GM18499 (cell line): Measurements from ENCODE around the gene SUN1.
"Not testable (repeated sequence)": the region's sequence is repeated elsewhere in the genome, so short reads cannot be mapped to it uniquely, and the experiment has no call there.

Experiments used
- ATAC-seq: cut with Tn5 transposase; IDR thresholded peaks from one replicate; pipeline ENCODE4 v1.9.1; 2021; ENCODE audit warnings: moderate number of reproducible peaks; ENCODE audit not compliant: insufficient read depth, unreplicated experiment

Gene SUN1

DNA sequence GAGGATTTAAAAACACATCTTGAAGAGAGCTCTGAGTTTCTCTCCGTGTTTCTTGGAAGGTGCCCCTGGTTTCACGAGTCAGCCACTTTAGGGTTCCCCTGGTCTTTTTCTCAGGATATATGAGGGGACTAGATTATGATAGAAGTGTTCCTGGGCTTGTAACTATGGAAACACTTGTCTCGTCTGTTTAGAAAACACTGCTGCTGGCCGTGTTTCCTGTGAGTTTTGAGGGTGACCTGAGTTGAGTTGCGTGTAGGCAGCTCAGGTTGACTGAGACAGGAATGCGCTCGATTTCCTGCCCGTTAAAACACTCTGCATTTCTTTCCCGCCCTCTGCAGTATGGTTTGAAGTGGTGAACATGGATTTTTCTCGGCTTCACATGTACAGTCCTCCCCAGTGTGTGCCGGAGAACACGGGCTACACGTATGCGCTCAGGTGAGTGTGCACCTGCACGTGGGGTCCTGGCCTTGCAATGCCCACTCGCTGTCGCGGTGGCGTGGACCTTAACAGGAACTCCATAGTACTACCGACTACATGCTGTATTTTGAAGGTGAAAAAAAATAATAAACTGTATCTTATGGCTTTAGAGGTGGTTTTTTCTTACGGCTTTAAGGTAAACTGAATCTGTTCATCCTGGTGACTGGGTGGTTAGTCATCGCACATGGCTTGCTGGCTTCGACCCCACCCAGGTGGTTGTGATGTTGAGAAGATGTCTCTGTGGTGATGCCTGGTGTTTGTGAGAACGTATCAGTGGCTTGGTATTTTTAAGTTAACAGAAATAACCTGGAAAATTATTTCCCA lies at the start of gene SUN1:
Gene SUN1 (plus strand): TSS at position 310 of the 801 bp plus-strand sequence. CDS start 49 bp downstream, at position 359.
- no peak for ATAC-seq

- no peak for ATAC-seq
These were observed 49.4 kb upstream of the SUN1 start for GRCh38 chr7:782718-783449.

- ATAC-seq, result no peak
These were observed 48.5 kb upstream of the SUN1 start for GRCh38 chr7:783556-784490.

- ATAC-seq, result no peak
These were observed 47.3 kb upstream of the SUN1 start for GRCh38 chr7:784971-785370.

DNA sequence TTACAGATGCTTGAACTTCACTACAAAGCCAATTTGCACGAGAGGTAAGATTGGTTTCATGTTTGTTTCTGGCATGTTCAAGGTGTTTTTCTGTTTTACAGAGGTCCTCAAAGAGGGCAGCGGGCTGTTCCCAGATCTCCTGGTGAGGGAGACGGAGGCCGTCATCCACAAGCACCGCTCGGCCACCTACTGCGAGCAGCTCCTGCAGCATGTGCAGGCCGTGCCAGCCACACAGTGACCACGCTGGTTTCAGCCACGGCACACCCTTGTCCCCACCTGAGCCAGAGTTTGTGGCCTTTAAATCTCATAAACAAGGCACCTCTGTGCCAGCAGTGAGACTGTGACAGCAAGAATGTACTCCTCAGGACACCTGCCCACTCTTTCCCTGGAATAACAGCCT lies 46.9 kb upstream of the SUN1 start:
- no peak for ATAC-seq

DNA sequence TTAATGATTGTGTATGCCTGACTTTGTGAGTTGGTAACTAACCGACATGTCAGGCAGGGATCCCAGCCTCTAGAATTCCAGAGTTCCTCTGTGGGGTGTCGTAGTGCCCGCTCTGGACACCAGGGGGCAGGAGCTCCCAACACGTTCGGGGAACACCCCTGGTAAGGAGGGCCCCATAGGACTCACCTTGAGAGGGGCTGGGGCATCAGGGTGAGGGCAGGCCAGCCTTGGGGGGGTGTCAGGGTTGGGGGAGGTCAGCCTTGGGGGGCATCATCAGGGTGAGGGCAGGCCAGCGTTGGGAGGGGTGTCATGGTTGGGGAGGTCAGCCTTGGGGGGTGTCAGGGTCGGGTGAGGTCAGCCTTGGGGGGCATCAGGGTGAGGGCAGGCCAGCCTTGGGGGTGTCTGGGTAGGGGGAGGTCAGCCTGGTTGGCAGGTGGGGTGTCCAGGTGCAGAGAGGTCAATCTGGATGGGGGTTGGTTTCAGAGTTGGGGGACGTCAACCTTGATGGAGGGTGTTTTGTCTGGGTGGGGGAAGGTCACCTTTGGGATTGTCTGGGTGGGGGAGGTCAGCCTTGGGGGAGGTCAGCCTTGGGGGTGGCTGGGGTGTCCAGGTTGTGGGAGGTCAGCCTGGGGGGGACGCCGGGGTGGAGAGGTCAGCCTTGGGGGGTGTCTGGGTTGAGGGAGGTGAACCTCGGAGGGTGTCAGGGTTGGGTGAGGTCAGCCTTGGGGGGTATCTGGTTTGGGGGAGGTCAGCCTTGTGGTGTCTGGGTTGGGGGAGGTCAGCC lies 45.6 kb upstream of the SUN1 start:
- ATAC-seq, result no peak

GRCh38 chr7:787332-788240 lies 44.7 kb upstream of the SUN1 start:
- no peak for ATAC-seq

- ATAC-seq, result no peak
These were observed 40.8 kb upstream of the SUN1 start for GRCh38 chr7:791519-791918.

GRCh38 chr7:794207-794606 lies 38.1 kb upstream of the SUN1 start:
- ATAC-seq, result no peak

DNA sequence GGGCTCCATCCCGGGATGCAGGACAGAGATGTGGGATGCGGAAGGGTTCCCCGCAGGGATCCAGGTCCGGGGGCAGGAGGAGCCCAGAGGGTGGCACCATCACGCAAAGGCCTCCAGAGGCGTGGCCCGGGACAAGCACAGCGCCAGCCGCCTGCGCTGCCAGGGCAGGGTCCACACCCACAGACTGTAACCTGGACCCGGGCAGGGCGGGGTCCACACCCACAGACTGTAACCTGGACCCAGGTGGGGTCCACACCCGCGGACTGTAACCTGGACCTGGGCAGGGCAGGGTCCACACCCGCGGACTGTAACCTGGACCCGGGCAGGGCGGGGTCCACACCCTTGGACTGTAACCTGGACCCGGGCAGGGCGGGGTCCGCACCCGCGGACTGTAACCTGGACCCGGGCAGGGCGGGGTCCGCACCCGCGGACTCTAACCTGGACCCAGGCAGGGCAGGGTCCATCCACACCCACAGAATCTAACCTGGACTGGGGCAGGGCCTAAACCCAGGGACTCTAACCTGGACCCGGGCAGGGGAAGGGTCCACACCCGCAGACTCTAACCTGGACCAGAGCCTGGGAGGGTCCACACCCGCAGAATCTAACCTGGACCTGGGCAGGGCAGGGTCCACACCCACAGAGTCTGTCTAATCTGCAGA lies 37.5 kb upstream of the SUN1 start:
- ATAC-seq, result no peak

- not testable (repeated sequence) for ATAC-seq
These were observed 35.7 kb upstream of the SUN1 start for GRCh38 chr7:796434-797169.

GRCh38 chr7:798921-799470 lies 33.3 kb upstream of the SUN1 start:
- no peak for ATAC-seq

DNA sequence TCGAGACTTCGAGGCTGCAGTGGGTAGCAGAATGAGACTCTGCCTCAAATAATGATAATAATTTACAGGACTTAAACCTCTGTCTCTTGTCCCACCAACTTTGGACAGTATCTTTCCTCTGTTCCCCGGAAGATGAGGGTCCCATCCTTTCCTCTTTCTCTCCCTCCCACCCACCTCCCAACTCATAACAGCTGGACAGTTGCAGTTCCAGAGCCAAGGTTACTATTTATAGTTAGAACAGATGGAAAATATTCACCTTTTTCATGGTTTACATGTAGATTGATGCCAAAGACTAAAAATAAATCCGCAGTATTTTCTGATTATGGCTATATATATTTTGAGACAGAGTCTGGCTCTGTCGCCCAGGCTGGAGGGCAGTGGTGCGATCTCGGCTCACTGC lies 31.6 kb upstream of the SUN1 start:
- no peak for ATAC-seq

- ATAC-seq, result not testable (repeated sequence)
These were observed 30.9 kb upstream of the SUN1 start for GRCh38 chr7:801351-801750.

DNA sequence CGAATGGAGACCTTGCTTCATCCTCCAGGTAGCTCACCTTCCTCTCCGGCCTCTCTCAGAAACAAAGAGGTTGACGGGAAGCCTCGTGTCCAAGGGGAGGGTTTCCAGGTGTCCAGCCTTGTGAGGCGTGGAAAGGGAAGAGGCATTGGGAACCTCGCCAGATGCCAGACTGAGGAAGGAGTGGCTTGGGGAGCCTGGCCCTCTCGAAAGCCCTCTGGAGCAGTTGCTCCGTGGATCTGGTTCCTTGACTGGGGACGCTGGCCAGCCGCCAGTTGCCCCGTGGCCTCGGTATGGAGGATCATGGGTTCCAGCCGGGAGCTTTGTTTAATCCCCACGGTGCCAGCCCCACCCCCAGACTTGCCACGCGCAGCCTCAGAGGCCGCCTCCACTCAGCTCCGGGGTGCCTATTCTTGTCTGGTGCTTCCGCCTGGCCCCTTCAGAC lies 30.3 kb upstream of the SUN1 start:
- ATAC-seq, result no peak

DNA sequence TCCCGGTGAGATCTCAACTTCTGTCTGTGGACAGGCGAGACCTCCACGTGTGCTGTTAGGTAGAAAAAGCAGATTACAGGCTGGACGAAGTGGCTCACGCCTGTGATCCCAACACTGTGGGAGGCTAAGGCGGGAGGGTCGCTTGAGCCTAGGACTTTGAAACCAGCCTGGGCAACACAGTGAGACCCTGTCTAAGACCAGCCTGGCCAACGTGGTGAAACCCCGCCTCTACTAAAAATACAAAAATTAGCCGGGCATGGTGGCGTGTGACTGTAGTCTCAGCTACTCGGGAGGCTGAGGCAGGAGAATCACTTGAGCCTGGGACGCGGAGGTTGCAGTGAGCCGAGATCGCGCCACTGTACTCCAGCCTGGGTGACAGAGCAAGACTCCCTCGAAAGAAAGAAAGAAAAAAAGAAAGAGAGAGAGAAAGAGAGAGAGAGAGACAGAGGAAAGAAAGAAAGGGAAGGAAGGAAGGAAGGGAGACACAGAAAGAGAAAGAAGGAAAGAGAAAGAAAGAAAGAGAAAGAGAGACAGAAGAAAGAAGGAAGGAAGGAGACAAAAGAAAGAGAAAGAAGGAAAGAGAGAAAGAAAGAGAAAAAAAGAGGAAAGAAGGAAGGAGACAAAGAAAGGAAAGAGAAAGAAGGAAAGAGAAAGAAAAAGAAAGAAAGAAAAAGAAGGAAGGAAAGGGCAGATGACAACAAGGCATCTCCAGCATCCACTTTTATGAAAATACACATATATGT lies 29.6 kb upstream of the SUN1 start:
- no peak for ATAC-seq

GRCh38 chr7:803243-803635 lies 29.0 kb upstream of the SUN1 start:
- ATAC-seq, result no peak
